NB4 (cell line): Measurements from ENCODE around the gene ATP11C.

ENCODE experiments used
- DNase-seq: peaks from one replicate; pipeline ENCODE4 v3.0.0; 2010; ENCODE audit warnings: low read depth
- H3K4me3 ChIP-seq: one replicate; pipeline ENCODE4 v1.5.1; 2011; ENCODE audit warnings: mild to moderate bottlenecking, low read depth, low read length, moderate library complexity
- CTCF ChIP-seq: IDR thresholded peaks from one replicate; pipeline ENCODE4 v1.5.1; 2012; ENCODE audit warnings: low read depth, low read length
- MAX ChIP-seq: IDR thresholded peaks from 2 replicates; pipeline ENCODE4 v1.6.1; 2011; ENCODE audit warnings: low read depth, low read length
- MYC ChIP-seq: IDR thresholded peaks from 2 replicates; pipeline ENCODE4 v1.6.1; 2011; ENCODE audit warnings: low read depth, low read length
- POLR2A ChIP-seq: IDR thresholded peaks from 2 replicates; pipeline ENCODE4 v1.6.1; 2011; ENCODE audit warnings: mild to moderate bottlenecking; ENCODE audit not compliant: insufficient read length; ENCODE audit errors: extremely low read depth

The ATP11C gene

DNA sequence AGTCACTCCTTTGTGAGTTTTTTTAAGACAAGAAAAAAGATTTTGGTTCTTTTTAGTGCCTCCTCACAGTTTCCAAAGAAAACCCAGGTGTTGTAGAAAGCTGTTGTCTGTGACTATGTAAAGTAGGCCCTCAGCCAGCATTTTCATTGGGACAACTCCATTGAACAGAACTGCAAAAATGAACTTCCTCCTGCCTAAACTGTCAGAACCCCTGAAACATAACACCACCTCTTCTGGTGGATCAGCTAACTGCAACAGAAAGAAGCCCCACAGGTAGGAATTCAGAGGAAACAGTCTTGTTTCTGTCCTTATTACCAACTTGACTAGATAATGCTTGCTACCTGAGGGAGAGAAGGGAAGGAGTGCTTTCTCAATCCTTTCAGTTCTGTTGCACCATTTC, 3.4 kb upstream of the ATP11C start:
- peak; percentile 16 for DNase-seq
- H3K4me3 ChIP-seq: no peak overlapping the region
- no peak for TF ChIP-seq CTCF
- no peak for TF ChIP-seq POLR2A
- TF ChIP-seq MAX: no peak
- TF ChIP-seq MYC: no peak

DNA sequence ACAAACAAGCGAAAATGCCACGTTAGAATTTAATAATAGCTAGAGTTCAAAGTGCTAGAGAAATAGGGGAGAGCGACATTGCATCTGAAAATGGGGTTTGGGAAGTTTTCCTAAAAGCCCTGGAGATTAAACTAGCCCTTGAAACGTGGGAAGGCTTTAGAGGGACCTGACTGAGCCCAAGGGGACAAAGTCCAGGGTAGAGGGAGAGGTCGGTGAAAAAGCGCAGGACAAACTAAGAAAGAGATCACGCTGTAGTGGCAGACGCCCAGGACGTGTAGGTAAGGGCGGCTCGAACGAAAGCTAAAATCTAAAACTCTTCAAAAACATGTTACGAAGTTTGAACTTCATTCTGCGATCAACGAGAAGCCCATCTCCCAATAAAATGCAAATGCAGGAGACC, 1.1 kb upstream of the ATP11C start:
- no peak for DNase-seq
- H3K4me3 ChIP-seq: peak overlapping the region; percentile 28
- TF ChIP-seq CTCF (no peak), MAX (no peak), MYC (no peak), POLR2A (no peak)

DNA sequence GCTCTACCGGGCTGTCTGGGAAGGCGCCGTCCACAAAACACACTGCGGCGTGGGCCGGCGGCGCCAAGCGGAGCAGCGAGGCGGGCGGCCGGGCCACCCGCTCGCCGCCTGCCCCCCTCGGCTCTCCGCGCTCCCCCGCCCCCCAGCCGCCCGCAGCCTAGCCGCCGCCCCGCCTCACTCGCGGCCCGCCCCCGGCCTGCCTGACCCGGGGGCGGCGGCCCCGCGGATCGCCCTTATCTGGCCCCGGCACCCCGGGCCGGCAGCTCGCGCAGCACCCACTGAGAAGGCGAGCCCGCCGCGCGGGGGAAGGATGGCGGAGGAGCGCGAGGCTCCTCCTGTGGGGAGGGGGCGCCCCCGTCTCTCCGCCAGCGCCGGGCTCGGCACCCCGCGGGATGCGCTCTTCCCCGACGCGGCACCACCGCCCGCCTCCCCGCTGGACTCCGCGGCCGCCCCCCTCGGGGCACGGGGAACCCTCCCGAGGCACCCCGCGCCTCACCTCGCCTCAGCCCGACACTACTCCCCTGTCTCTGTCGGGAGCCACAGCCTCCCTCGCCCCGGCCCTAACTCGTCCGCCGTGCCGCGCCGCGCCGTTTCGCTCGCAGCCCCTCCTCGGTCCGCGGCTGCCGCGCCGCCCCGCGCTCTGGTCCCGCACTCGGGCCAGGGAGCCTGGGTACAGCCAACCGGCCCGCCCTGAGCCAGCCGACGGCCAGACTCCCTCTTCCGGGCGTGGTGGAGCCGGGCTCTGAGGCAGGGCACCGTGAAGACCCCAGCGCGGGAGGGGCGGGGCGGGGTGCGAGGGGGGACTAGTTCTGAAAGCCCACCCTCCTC, 566 bp downstream of the ATP11C start:
- DNase-seq: peak; percentile 55
- peak overlapping the region; percentile 69 for H3K4me3 ChIP-seq
- TF ChIP-seq POLR2A: no peak
- no peak for TF ChIP-seq CTCF
- no peak for TF ChIP-seq MYC
- no peak for TF ChIP-seq MAX

- H3K4me3 ChIP-seq: peak overlapping the region; percentile 69
- TF ChIP-seq CTCF: no peak
- no peak for TF ChIP-seq MAX
- no peak for TF ChIP-seq POLR2A
- TF ChIP-seq MYC: no peak
- DNase-seq: no peak
Measured at GRCh38 chrX:139931646-139932072, 1.2 kb downstream of the ATP11C start.

GRCh38 chrX:139930916-139931645, 1.8 kb downstream of the ATP11C start:
- DNase-seq: peak; percentile 51
- H3K4me3 ChIP-seq: peak overlapping the region; percentile 69
- TF ChIP-seq POLR2A: no peak
- no peak for TF ChIP-seq MAX
- TF ChIP-seq MYC: 0 out of 2 replicates have a peak, but pooled peaks have one; percentile 7
- no peak for TF ChIP-seq CTCF
